SU-DHL-6 (cell line): Measurements from ENCODE around the gene PSMG2.

ENCODE experiments used
- H2AFZ ChIP-seq: fragments of 200-600 bp; sonication (generic); 2 replicates; pipeline ENCODE4 v1.6.1; 2014; ENCODE audit warnings: low read depth, mild to moderate bottlenecking, moderate library complexity, mixed read lengths, antibody characterized with exemption, low read length; ENCODE audit not compliant: severe bottlenecking
- H3F3A ChIP-seq: fragments of 200-600 bp; shearing (Covaris generic); 2 replicates; pipeline ENCODE4 v1.6.0; 2016; ENCODE audit warnings: antibody characterized with exemption, mild to moderate bottlenecking; ENCODE audit not compliant: insufficient read depth
- H3K27ac ChIP-seq: fragments of 200-600 bp; sonication (generic); 2 replicates; pipeline ENCODE4 v1.5.1; 2016; ENCODE audit warnings: low read depth, mild to moderate bottlenecking, low read length, moderate library complexity, mixed read lengths
- H3K27me3 ChIP-seq: fragments of 200-600 bp; sonication (generic), shearing (Covaris generic); 2 replicates; pipeline ENCODE4 v1.6.0; 2014; ENCODE audit warnings: mild to moderate bottlenecking, low read length
- H3K36me3 ChIP-seq: fragments of 200-600 bp; sonication (generic); 2 replicates; pipeline ENCODE4 v1.6.1; 2014; ENCODE audit warnings: mild to moderate bottlenecking, low read length, mixed read lengths
- H3K4me2 ChIP-seq: fragments of 300-600, 200-600 bp; shearing (Covaris generic), sonication (generic); 2 replicates; pipeline ENCODE4 v1.6.0; 2014; ENCODE audit warnings: low read length, low read depth, mild to moderate bottlenecking; ENCODE audit not compliant: poor library complexity, severe bottlenecking
- H3K4me3 ChIP-seq: fragments of 200-600 bp; sonication (generic); 2 replicates; pipeline ENCODE4 v1.5.1; 2014; ENCODE audit warnings: antibody characterized with exemption, low read length, mild to moderate bottlenecking, mixed read lengths; ENCODE audit not compliant: insufficient read depth, poor library complexity, severe bottlenecking
- H3K79me2 ChIP-seq: fragments of 200-600 bp; sonication (generic); 2 replicates; pipeline ENCODE4 v1.6.1; 2014; ENCODE audit warnings: mild to moderate bottlenecking, low read length, moderate library complexity; ENCODE audit not compliant: insufficient read depth
- H3K9ac ChIP-seq: fragments of 200-600 bp; sonication (generic); 2 replicates; pipeline ENCODE4 v1.7.0; 2014; ENCODE audit warnings: mild to moderate bottlenecking, low read length
- H3K9me2 ChIP-seq: fragments of 200-600 bp; sonication (generic); replicated peaks from 2 replicates; pipeline ENCODE4 v1.6.1; 2014; ENCODE audit warnings: low read length; ENCODE audit not compliant: insufficient read depth
- H3K9me3 ChIP-seq: fragments of 200-600 bp; sonication (generic); 2 replicates; pipeline ENCODE4 v1.6.1; 2014; ENCODE audit warnings: low read length, mixed read lengths; ENCODE audit not compliant: insufficient read depth
- H4K20me1 ChIP-seq: fragments of 200-600 bp; sonication (generic); 2 replicates; pipeline ENCODE4 v1.6.1; 2014; ENCODE audit warnings: low read depth, mild to moderate bottlenecking, antibody characterized with exemption, low read length, moderate library complexity, mixed read lengths
- EZH2phosphoT487 ChIP-seq: fragments of 200-600 bp; sonication (generic), shearing (Covaris generic); conservative IDR thresholded peaks from 2 replicates; pipeline ENCODE4 v1.6.1; 2018; ENCODE audit warnings: mild to moderate bottlenecking, antibody characterized with exemption, low read length, moderate library complexity, mixed read lengths
- TF ChIP-seq, protein P1 (sequence below): fragments of 200-600 bp; sonication (generic); IDR thresholded peaks from one replicate; pipeline ENCODE4 v1.5.1; 2017; ENCODE audit warnings: antibody characterized with exemption, mild to moderate bottlenecking, low read length, moderate library complexity; ENCODE audit not compliant: insufficient read depth, poor library complexity, severe bottlenecking

PSMG2 gene

DNA sequence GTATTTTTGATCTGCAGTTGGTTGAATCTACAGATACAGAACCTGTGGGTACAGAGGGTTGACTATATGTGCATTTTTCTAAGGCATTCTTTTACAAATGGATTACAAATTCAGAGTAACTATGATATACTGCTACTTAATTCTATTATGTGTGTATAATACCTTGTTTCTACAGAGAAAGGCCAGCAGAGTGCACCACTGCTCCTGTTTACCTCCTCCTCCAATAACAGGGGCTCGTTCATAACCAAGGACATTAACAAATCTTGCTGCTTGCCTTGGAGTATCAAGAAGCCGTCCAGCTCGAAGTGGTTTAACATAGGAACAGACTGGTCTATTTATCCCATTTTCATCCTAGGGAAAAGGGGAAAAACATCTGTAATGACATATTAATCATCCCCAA lies 16.7 kb upstream of the PSMG2 start:
- no peak for TF ChIP-seq EZH2phosphoT487
- TF ChIP-seq, protein P1, sequence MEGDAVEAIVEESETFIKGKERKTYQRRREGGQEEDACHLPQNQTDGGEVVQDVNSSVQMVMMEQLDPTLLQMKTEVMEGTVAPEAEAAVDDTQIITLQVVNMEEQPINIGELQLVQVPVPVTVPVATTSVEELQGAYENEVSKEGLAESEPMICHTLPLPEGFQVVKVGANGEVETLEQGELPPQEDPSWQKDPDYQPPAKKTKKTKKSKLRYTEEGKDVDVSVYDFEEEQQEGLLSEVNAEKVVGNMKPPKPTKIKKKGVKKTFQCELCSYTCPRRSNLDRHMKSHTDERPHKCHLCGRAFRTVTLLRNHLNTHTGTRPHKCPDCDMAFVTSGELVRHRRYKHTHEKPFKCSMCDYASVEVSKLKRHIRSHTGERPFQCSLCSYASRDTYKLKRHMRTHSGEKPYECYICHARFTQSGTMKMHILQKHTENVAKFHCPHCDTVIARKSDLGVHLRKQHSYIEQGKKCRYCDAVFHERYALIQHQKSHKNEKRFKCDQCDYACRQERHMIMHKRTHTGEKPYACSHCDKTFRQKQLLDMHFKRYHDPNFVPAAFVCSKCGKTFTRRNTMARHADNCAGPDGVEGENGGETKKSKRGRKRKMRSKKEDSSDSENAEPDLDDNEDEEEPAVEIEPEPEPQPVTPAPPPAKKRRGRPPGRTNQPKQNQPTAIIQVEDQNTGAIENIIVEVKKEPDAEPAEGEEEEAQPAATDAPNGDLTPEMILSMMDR, result no peak
- no peak overlapping the region for H3K4me2 ChIP-seq
- no peaks in the 10 kb centered on the region; the same call in 1 of the 2 replicates for H3K36me3 ChIP-seq

DNA sequence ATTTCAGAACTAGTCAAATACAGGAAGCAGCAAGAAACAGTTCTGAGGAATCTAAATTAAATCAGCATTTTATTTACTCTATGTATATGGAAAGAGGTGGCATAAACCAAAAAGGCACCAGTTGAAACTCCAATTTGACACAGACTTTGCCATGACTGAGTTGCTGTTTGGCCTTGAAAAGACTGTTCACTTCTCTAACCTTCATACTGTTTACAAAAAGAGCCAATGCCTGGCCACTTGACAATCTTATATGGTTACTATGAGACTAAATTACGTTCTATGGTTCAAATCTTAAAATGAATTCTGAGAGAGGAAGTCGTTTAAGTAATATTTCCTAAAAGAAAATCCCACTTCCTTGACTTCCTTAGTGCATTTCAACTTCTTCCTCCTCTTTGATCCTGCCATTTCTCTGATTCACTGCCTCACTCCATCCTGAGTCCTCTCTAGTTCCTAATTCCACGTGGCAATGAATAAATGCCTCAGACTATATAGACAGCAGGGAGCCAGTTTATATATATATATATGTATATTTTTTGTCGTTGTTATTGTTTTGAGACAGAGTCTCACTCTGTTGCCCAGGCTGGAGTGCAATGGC lies 13.5 kb upstream of the PSMG2 start:
- Histone ChIP-seq H2AFZ (no peak overlapping the region), H4K20me1 (no peaks in the 10 kb centered on the region), H3K79me2 (no peaks in the 10 kb centered on the region), H3K4me3 (no peak overlapping the region), H3F3A (no peaks in the 10 kb centered on the region), H3K4me2 (no peak overlapping the region), H3K27ac (no peak overlapping the region), H3K27me3 (no peaks in the 10 kb centered on the region), H3K9ac (no peak overlapping the region), H3K9me2 (no peaks in the 10 kb centered on the region), H3K9me3 (no peaks in the 10 kb centered on the region), H3K36me3 (no peaks in the 10 kb centered on the region; the same call in 1 of the 2 replicates)
- TF ChIP-seq EZH2phosphoT487, result no peak
- TF ChIP-seq, protein P1, result no peak

More for the DNA sequence above, 16.7 kb upstream of the PSMG2 start:
- Histone ChIP-seq H3K27me3 (no peaks in the 10 kb centered on the region), H3K79me2 (no peaks in the 10 kb centered on the region), H2AFZ (no peak overlapping the region), H3K9me2 (no peaks in the 10 kb centered on the region), H3K27ac (no peak overlapping the region), H3K9me3 (no peaks in the 10 kb centered on the region), H3K9ac (no peak overlapping the region), H4K20me1 (no peaks in the 10 kb centered on the region), H3K4me3 (no peak overlapping the region), H3F3A (no peaks in the 10 kb centered on the region)

DNA sequence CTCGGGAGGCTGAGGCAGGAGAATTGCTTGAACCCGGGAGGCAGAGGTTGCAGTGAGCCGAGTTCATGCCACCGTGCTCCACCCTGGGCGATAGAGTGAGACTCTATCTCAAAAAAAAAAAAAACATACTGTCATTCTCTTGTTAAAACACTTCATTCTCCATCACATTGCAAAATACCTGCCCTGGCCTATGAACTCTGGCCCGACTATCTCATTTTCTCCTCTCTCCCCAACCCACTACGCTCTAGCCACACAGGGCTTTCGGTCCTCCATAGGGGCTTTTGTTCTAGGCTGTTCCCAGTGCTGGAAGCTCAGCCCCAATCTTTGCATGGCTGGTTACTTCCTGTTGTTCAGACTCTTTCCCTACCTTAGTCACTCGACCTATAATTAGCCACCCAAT lies 10.6 kb upstream of the PSMG2 start:
- Histone ChIP-seq H3K9me2 (no peaks in the 10 kb centered on the region), H2AFZ (no peak overlapping the region), H3F3A (no peaks in the 10 kb centered on the region), H4K20me1 (no peaks in the 10 kb centered on the region), H3K9me3 (no peaks in the 10 kb centered on the region), H3K36me3 (0 out of 2 replicates have a peak, but pooled peaks cover 5% of the 10 kb centered on the region), H3K27ac (no peak overlapping the region), H3K4me2 (no peak overlapping the region), H3K9ac (no peak overlapping the region), H3K79me2 (no peaks in the 10 kb centered on the region; the same call in 1 of the 2 replicates), H3K4me3 (no peak overlapping the region), H3K27me3 (no peaks in the 10 kb centered on the region)
- no peak for TF ChIP-seq EZH2phosphoT487
- TF ChIP-seq, protein P1, result no peak
